Measurements from ENCODE around the gene TCEA2. TPM values are rescaled to one million over a fixed set of nuclear protein-coding genes. Genes with fewer than 3 reads are reported as not detected.

Gene TCEA2
- total and polyA plus RNA-seq, 5 experiments from 2014 or later, result 22.5 to 42.7 (median 33.0) TPM

- Mint-ChIP-seq H3K36me3 (no peaks in the 10 kb centered on the region), H3K4me1 (peaks cover 5 to 16% (median 10%) of the 10 kb centered on the region in 4 donors), H3K9me3 (no peaks in the 10 kb centered on the region), H3K27ac (no peak overlapping the region), H3K27me3 (peaks cover 0 to 49% (median 10%) of the 10 kb centered on the region in 5 donors), H3K4me3 (no peak overlapping the region)
- DNase-seq, result no peak
- ATAC-seq, result no peak
- POLR2A ChIA-PET, result interaction anchor here (1.8 to 7.5 kb wide), 3 partner anchors 8 to 12 kb away, joined by 4 to 53 read pairs (median 5); partner anchors contain the start of gene TCEA2
Measured at GRCh38 chr20:64052326-64052722, 10.7 kb upstream of the TCEA2 start.

- peaks cover 0 to 44% (median 8%) of the 10 kb centered on the region in 5 donors for H3K27me3 Mint-ChIP-seq
- POLR2A ChIA-PET, result interaction anchor here (0.9 to 7.5 kb wide), 4 partner anchors 9 to 74 kb away, joined by 3 to 53 read pairs (median 4); partner anchors contain the start of genes SAMD10 and TCEA2
- H3K4me3 Mint-ChIP-seq, result peak overlapping the region in 3 of 10 donors; percentile 8 to 68 (median 10)
- ATAC-seq, result no peak
- peak overlapping the region in 2 of 10 donors; percentile 22 to 35 for H3K27ac Mint-ChIP-seq
- no peaks in the 10 kb centered on the region for H3K9me3 Mint-ChIP-seq
- H3K36me3 Mint-ChIP-seq, result no peaks in the 10 kb centered on the region
- peaks cover 6 to 22% (median 16%) of the 10 kb centered on the region in 4 donors for H3K4me1 Mint-ChIP-seq
- no peak for DNase-seq
Measured at GRCh38 chr20:64052987-64053840, 9.8 kb upstream of the TCEA2 start.

- POLR2A ChIA-PET, result interaction anchor here (0.9 to 7.5 kb wide), 3 partner anchors 10 to 75 kb away, joined by 3 to 53 read pairs (median 5); partner anchors contain the start of gene SAMD10
- Mint-ChIP-seq H3K36me3 (no peaks in the 10 kb centered on the region), H3K27ac (peak overlapping the region in 1 of 10 donors; percentile 34), H3K4me1 (peaks cover 8 to 23% (median 18%) of the 10 kb centered on the region in 4 donors), H3K9me3 (no peaks in the 10 kb centered on the region), H3K4me3 (peak overlapping the region in 2 of 10 donors; percentile 8 to 10), H3K27me3 (peaks cover 0 to 42% (median 8%) of the 10 kb centered on the region in 5 donors)
- ATAC-seq (no peak), DNase-seq (no peak)
Measured at GRCh38 chr20:64053841-64054661, 8.9 kb upstream of the TCEA2 start.

GRCh38 chr20:64055396-64055892 lies 7.6 kb upstream of the TCEA2 start:
- H3K4me1 Mint-ChIP-seq, result peaks cover 7 to 23% (median 14%) of the 10 kb centered on the region in 4 donors
- POLR2A ChIA-PET, result interaction anchor here (7.5 kb wide), 1 partner anchor 15 kb away, joined by 53 read pairs; no protein-coding TSS in a partner anchor
- H3K36me3 Mint-ChIP-seq, result no peaks in the 10 kb centered on the region
- no peak for DNase-seq
- no peak overlapping the region for H3K27ac Mint-ChIP-seq
- no peak for ATAC-seq
- no peaks in the 10 kb centered on the region for H3K9me3 Mint-ChIP-seq
- peaks cover 0 to 36% (median 8%) of the 10 kb centered on the region in 5 donors for H3K27me3 Mint-ChIP-seq
- H3K4me3 Mint-ChIP-seq, result no peak overlapping the region

- peaks cover 7 to 23% (median 13%) of the 10 kb centered on the region in 4 donors for H3K4me1 Mint-ChIP-seq
- POLR2A ChIA-PET, result interaction anchor here (1.9 to 4.9 kb wide), 2 partner anchors 16 to 22 kb away, joined by 8 to 49 read pairs; partner anchors contain the start of gene RGS19
- ATAC-seq (no peak), DNase-seq (no peak)
- H3K36me3 Mint-ChIP-seq, result no peaks in the 10 kb centered on the region
- H3K27ac Mint-ChIP-seq, result no peak overlapping the region
- H3K27me3 Mint-ChIP-seq, result peaks cover 0 to 29% (median 8%) of the 10 kb centered on the region in 5 donors
- no peak overlapping the region for H3K4me3 Mint-ChIP-seq
- no peaks in the 10 kb centered on the region for H3K9me3 Mint-ChIP-seq
Measured at GRCh38 chr20:64055893-64056638, 6.9 kb upstream of the TCEA2 start.

- Mint-ChIP-seq H3K36me3 (no peaks in the 10 kb centered on the region), H3K27me3 (peaks cover 0 to 24% (median 8%) of the 10 kb centered on the region in 5 donors), H3K9me3 (no peaks in the 10 kb centered on the region), H3K27ac (peak overlapping the region in 1 of 10 donors; percentile 68), H3K4me1 (peaks cover 7 to 23% (median 13%) of the 10 kb centered on the region in 4 donors), H3K4me3 (peak overlapping the region in 1 of 10 donors; percentile 71)
- no peak for DNase-seq
- ATAC-seq, result no peak
- POLR2A ChIA-PET, result interaction anchor here (1.9 to 4.9 kb wide), 2 partner anchors 16 to 22 kb away, joined by 8 to 49 read pairs; partner anchors contain the start of gene RGS19
Measured at GRCh38 chr20:64056639-64056888, 6.4 kb upstream of the TCEA2 start.

GRCh38 chr20:64056889-64057627 lies 5.9 kb upstream of the TCEA2 start:
- Mint-ChIP-seq H3K36me3 (no peaks in the 10 kb centered on the region), H3K9me3 (no peaks in the 10 kb centered on the region), H3K4me3 (peak overlapping the region; percentile 15 to 74 (median 64)), H3K27me3 (peaks cover 0 to 19% (median 8%) of the 10 kb centered on the region in 5 donors), H3K27ac (peak overlapping the region in 7 of 10 donors; percentile 24 to 71 (median 53)), H3K4me1 (peaks cover 7 to 25% (median 15%) of the 10 kb centered on the region in 4 donors)
- POLR2A ChIA-PET, result interaction anchor here (0.5 to 4.9 kb wide), 8 partner anchors 12 to 620 kb away, joined by 3 to 49 read pairs (median 4); partner anchors contain the start of genes LIME1, PRPF6, RGS19 and SAMD10
- DNase-seq (no peak), ATAC-seq (peak; percentile 59 to 61)

- Mint-ChIP-seq H3K9me3 (no peaks in the 10 kb centered on the region), H3K36me3 (no peaks in the 10 kb centered on the region), H3K27ac (peak overlapping the region in 7 of 10 donors; percentile 7 to 71 (median 57)), H3K27me3 (peaks cover 0 to 14% (median 8%) of the 10 kb centered on the region in 5 donors), H3K4me3 (peak overlapping the region; percentile 15 to 74 (median 64)), H3K4me1 (peaks cover 7 to 30% (median 18%) of the 10 kb centered on the region in 4 donors)
- peak; percentile 88 to 92 for ATAC-seq
- POLR2A ChIA-PET, result interaction anchor here (0.5 to 4.9 kb wide), 9 partner anchors 13 to 621 kb away, joined by 3 to 49 read pairs (median 4); partner anchors contain the start of genes LIME1, OPRL1, PRPF6 and RGS19
- DNase-seq, result peak; percentile 62 to 89 (median 78)
Measured at GRCh38 chr20:64057628-64058498, 5.1 kb upstream of the TCEA2 start.

- Mint-ChIP-seq H3K36me3 (no peaks in the 10 kb centered on the region), H3K27me3 (peaks cover 0 to 8% (median 3%) of the 10 kb centered on the region in 5 donors), H3K9me3 (no peaks in the 10 kb centered on the region), H3K4me3 (peak overlapping the region in 3 of 10 donors; percentile 10 to 71 (median 66)), H3K27ac (peak overlapping the region in 1 of 10 donors; percentile 68), H3K4me1 (peaks cover 4 to 26% (median 19%) of the 10 kb centered on the region in 4 donors)
- no peak for ATAC-seq
- POLR2A ChIA-PET, result interaction anchor here (0.7 to 4.9 kb wide), 8 partner anchors 18 to 562 kb away, joined by 3 to 49 read pairs (median 4); partner anchors contain the start of genes LIME1, OPRL1, PRPF6 and SAMD10
- DNase-seq, result no peak
Measured at GRCh38 chr20:64058536-64058935, 4.5 kb upstream of the TCEA2 start.

- DNase-seq, result no peak
- Mint-ChIP-seq H3K36me3 (no peaks in the 10 kb centered on the region), H3K27me3 (no peaks in the 10 kb centered on the region), H3K9me3 (no peaks in the 10 kb centered on the region), H3K4me3 (peak overlapping the region in 8 of 10 donors; percentile 9 to 92 (median 56)), H3K27ac (no peak overlapping the region), H3K4me1 (peaks cover 25 to 56% (median 51%) of the 10 kb centered on the region in 4 donors)
- POLR2A ChIA-PET, result interaction anchor here (0.6 to 2.7 kb wide), 14 partner anchors 10 to 323 kb away, joined by 3 to 38 read pairs (median 4); partner anchors contain the start of genes OPRL1, PRPF6, RGS19 and SAMD10
- no peak for ATAC-seq
Measured at GRCh38 chr20:64062276-64062595, 762 bp upstream of the TCEA2 start.

Data from naive thymus-derived CD8-positive, alpha-beta T cell (primary cell).